A549 (cell line): Measurements from ENCODE around the gene GPR25. TPM values are rescaled to one million over a fixed set of nuclear protein-coding genes. Genes with fewer than 3 reads are reported as not detected.

Experiments
- ATAC-seq, 2 experiments: fragments of 200-7000 bp in 1 of 2; fragments of >200 bp in 1 of 2; cut with Nextera tagmentation in 1 of 2; cut with Tn5 transposase in 1 of 2; 3 replicates each; pipeline versions ENCODE4 v1.8.0 to v1.9.1; 2018 to 2020; ENCODE audit warnings: mild to moderate bottlenecking in 1 of 2, moderate library complexity in 1 of 2
- CTCF ChIA-PET: fragments of 300-600 bp; sonication (Branson Sonifier 250); formaldehyde crosslinking; extraction: SDS; loops from one replicate; lab custom pipeline; 2021; ENCODE audit warnings: antibody characterized with exemption, inconsistent platforms; lab: Yijun Ruan, JAX
- POLR2A ChIA-PET: fragments of 350-600 bp; formaldehyde crosslinking; extraction: SDS; loops from one replicate; lab custom pipeline; 2021; ENCODE audit warnings: antibody characterized with exemption, inconsistent platforms; lab: Yijun Ruan, JAX
- DNase-seq, 2 experiments: peaks; one replicate each; pipeline versions ENCODE4 v3.0.0 to v3.0.0-alpha.2; 2011 to 2016; ENCODE audit warnings: low read depth in 1 of 2, low spot score in 1 of 2
- FAIRE-seq: peaks from 2 replicates; lab custom pipeline; 2011; peaks lifted over from hg19 to GRCh38; lab: Jason Lieb, UNC
- H3K27ac ChIP-seq, 2 experiments: fragments of >200 bp; sonication (Bioruptor Twin); formaldehyde crosslinking; 3 replicates each; pipeline ENCODE4 v1.5.1; 2016 to 2017
- H3K4me1 ChIP-seq: fragments of >200 bp; sonication (Bioruptor Twin); formaldehyde crosslinking; 3 replicates; pipeline ENCODE4 v1.6.1; 2016
- H3K4me2 ChIP-seq: fragments of >200 bp; sonication (Bioruptor Twin); formaldehyde crosslinking; 3 replicates; pipeline ENCODE4 v1.6.1; 2016
- H3K4me3 ChIP-seq: fragments of >200 bp; sonication (Bioruptor Twin); formaldehyde crosslinking; 3 replicates; pipeline ENCODE4 v1.5.1; 2016
- H3K9me3 ChIP-seq: fragments of >200 bp; sonication (Bioruptor Twin); formaldehyde crosslinking; 3 replicates; pipeline ENCODE4 v1.6.1; 2016
- CEBPB ChIP-seq, 2 experiments: fragments of >200 bp in 1 of 2; sonication (Bioruptor Twin) in 1 of 2; formaldehyde crosslinking in 1 of 2; IDR thresholded peaks; 2 replicates each; pipeline ENCODE4 v1.6.1; 2012 to 2016
- CHD2 ChIP-seq: fragments of 150-350 bp; IDR thresholded peaks from 2 replicates; pipeline ENCODE4 v1.6.1; 2014; ENCODE audit warnings: low read length; ENCODE audit not compliant: partially characterized antibody
- CHD4 ChIP-seq: fragments of 200-600 bp; sonication (generic); IDR thresholded peaks from 2 replicates; pipeline ENCODE4 v1.6.1; 2016; ENCODE audit warnings: antibody characterized with exemption, mild to moderate bottlenecking, borderline replicate concordance
- EP300 ChIP-seq, 2 experiments: fragments of >200 bp; sonication (Bioruptor Twin); formaldehyde crosslinking; IDR thresholded peaks; 2 replicates in 1 of 2; 3 replicates in 1 of 2; pipeline ENCODE4 v1.6.1; 2016 to 2017
- FOSB ChIP-seq: fragments of 250-450 bp; sonication (Bioruptor Pico); IDR thresholded peaks from 2 replicates; pipeline ENCODE4 v1.5.0; 2020; ENCODE audit warnings: mild to moderate bottlenecking, moderate library complexity
- FOSL2 ChIP-seq, 2 experiments: fragments of 450-650 bp in 1 of 2; fragments of >200 bp in 1 of 2; sonication (Bioruptor Twin) in 1 of 2; formaldehyde crosslinking; IDR thresholded peaks; 2 replicates each; pipeline versions ENCODE4 v1.5.0 to v1.6.1; 2016 to 2020; ENCODE audit warnings: mild to moderate bottlenecking in 1 of 2, moderate library complexity in 1 of 2
- GATA3 ChIP-seq: IDR thresholded peaks from 2 replicates; pipeline ENCODE4 v1.6.1; 2012; ENCODE audit warnings: borderline replicate concordance
- JUN ChIP-seq, 2 experiments: fragments of >200 bp; sonication (Bioruptor Twin); formaldehyde crosslinking; IDR thresholded peaks; 2 replicates in 1 of 2; 3 replicates in 1 of 2; pipeline ENCODE4 v1.6.1; 2016 to 2017
- POLR2AphosphoS2 ChIP-seq: conservative IDR thresholded peaks from 2 replicates; pipeline ENCODE4 v1.6.1; 2012; ENCODE audit warnings: low read length, improper control_type of control experiment, inconsistent platforms
- WGBS: methylation state at CpG from one replicate; pipeline ENCODE4 v1.1.6; 2017; ENCODE audit errors: missing lambda C conversion rate; 5-methylcytosine and 5-hydroxymethylcytosine counted together
- polyA plus RNA-seq, 4 experiments: library from polyadenylated mRNA; depleted of rRNA in 3 of 4; stranded (reverse); fragments of >200 nt; fragmentation: RNase III in 1 of 4; extraction: RNeasy Plus Mini Kit Qiagen cat#74134 plus additional on column Dnase treatment in 1 of 4; gene quantifications; 2 replicates in 3 of 4; 3 replicates in 1 of 4; pipeline ENCODE4 v1.2.3, GENCODE V29; 2011 to 2017
- TF ChIP-seq, protein P1 (sequence below): IDR thresholded peaks from 2 replicates; pipeline ENCODE4 v1.6.1; 2012
- TF ChIP-seq, protein P2 (sequence below): fragments of >200 bp; sonication (Bioruptor Twin); formaldehyde crosslinking; IDR thresholded peaks from 3 replicates; pipeline ENCODE4 v1.6.1; 2016
- TF ChIP-seq, protein P3 (sequence below): fragments of 150-350 bp; IDR thresholded peaks from 2 replicates; pipeline ENCODE4 v1.6.1; 2014; ENCODE audit warnings: low read depth, mild to moderate bottlenecking, low read length
- TF ChIP-seq, protein P4 (sequence below): fragments of >200 bp; sonication (Bioruptor Twin); formaldehyde crosslinking; IDR thresholded peaks from 3 replicates; pipeline ENCODE4 v1.5.1; 2016
- TF ChIP-seq, protein P5 (sequence below): IDR thresholded peaks from 2 replicates; pipeline ENCODE4 v1.6.1; 2012

The GPR25 gene
- polyA plus RNA-seq, 2 of the 4 experiments (the other 2 are of a cell fraction), result not detected

DNA sequence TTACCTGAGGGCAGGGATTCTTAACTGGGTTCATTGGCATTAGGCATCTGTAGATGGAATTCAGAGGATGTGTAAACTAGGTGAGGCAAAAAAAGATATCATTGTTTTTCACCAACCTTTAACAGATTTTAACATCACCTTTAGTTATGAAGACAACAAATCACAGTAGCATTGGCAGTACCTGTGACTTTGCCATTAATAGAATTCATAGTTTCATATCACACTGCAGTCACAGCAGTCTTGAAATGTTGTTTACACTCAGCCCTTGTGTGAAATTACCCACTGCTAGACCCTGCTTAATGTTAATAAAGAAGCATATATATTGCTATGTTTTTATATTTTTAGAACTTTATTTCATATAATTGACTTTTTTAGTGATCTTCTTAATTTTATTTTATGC lies 20.2 kb downstream of the GPR25 start:
- peak overlapping the region; percentile 100 for H3K27ac ChIP-seq

DNA sequence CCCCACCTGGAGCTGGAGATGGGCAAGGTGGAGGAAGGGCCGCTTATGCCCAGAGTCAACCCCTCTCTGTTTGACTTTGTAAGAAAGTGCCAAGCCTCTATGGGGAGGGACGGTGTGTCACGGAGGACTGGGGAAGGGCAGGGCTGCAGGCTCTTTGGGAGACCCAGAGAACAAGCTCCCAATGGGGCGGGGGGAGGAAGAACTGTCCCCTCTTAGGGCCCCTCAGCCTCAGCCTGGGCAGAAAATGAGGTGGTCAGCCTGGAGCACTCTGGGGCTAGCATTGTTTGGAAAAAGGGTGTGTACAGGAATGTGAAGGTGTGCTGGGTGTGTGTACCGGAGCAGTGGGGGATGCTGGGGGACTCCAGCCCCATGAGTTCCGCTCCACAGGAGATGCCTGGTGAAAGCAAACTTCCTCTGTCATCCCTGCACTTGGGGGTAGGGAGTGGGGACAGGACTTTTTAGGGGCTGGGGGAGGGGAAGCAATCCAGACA lies 20.7 kb downstream of the GPR25 start:
- Histone ChIP-seq H3K4me3 (peak overlapping the region; percentile 68), H3K4me1 (peaks cover 60% of the 10 kb centered on the region), H3K4me2 (peak overlapping the region; percentile 94), H3K27ac (peak overlapping the region; percentile 100), H3K9me3 (no peaks in the 10 kb centered on the region)
- TF ChIP-seq, protein P1, sequence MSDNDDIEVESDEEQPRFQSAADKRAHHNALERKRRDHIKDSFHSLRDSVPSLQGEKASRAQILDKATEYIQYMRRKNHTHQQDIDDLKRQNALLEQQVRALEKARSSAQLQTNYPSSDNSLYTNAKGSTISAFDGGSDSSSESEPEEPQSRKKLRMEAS, result peak; percentile 12; the same call in 1 of the 2 replicates
- TF ChIP-seq CEBPB (IDR thresholded peaks at IDR 0.05), result 0 out of 4 replicates have a peak, but pooled peaks of 1 of the 2 experiments have one; percentile 2
- TF ChIP-seq FOSB, result no peak
- TF ChIP-seq, protein P2, sequence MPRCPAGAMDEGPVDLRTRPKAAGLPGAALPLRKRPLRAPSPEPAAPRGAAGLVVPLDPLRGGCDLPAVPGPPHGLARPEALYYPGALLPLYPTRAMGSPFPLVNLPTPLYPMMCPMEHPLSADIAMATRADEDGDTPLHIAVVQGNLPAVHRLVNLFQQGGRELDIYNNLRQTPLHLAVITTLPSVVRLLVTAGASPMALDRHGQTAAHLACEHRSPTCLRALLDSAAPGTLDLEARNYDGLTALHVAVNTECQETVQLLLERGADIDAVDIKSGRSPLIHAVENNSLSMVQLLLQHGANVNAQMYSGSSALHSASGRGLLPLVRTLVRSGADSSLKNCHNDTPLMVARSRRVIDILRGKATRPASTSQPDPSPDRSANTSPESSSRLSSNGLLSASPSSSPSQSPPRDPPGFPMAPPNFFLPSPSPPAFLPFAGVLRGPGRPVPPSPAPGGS, result peak; percentile 55; the same call in 1 of the 3 replicates
- peak; percentile 54 for TF ChIP-seq GATA3
- no peak for TF ChIP-seq CHD4
- TF ChIP-seq CHD2, result peak; percentile 34
- TF ChIP-seq, protein P3, sequence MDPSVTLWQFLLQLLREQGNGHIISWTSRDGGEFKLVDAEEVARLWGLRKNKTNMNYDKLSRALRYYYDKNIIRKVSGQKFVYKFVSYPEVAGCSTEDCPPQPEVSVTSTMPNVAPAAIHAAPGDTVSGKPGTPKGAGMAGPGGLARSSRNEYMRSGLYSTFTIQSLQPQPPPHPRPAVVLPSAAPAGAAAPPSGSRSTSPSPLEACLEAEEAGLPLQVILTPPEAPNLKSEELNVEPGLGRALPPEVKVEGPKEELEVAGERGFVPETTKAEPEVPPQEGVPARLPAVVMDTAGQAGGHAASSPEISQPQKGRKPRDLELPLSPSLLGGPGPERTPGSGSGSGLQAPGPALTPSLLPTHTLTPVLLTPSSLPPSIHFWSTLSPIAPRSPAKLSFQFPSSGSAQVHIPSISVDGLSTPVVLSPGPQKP, result no peak
- TF ChIP-seq FOSL2 (IDR thresholded peaks at IDR 0.05), result no peak
- peak; percentile 27; the same call in 1 of the 2 replicates for TF ChIP-seq FOSL2 (CRISPR knock-in tag; IDR thresholded peaks at IDR 0.05)
- peak; percentile 33 to 67; a peak in 3 of 5 replicates for TF ChIP-seq JUN (IDR thresholded peaks at IDR 0.05)
- TF ChIP-seq EP300 (IDR thresholded peaks at IDR 0.05), result peak; percentile 45 to 69; a peak in 2 of 5 replicates
- TF ChIP-seq, protein P4, sequence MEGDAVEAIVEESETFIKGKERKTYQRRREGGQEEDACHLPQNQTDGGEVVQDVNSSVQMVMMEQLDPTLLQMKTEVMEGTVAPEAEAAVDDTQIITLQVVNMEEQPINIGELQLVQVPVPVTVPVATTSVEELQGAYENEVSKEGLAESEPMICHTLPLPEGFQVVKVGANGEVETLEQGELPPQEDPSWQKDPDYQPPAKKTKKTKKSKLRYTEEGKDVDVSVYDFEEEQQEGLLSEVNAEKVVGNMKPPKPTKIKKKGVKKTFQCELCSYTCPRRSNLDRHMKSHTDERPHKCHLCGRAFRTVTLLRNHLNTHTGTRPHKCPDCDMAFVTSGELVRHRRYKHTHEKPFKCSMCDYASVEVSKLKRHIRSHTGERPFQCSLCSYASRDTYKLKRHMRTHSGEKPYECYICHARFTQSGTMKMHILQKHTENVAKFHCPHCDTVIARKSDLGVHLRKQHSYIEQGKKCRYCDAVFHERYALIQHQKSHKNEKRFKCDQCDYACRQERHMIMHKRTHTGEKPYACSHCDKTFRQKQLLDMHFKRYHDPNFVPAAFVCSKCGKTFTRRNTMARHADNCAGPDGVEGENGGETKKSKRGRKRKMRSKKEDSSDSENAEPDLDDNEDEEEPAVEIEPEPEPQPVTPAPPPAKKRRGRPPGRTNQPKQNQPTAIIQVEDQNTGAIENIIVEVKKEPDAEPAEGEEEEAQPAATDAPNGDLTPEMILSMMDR, result no peak
- TF ChIP-seq, protein P5, sequence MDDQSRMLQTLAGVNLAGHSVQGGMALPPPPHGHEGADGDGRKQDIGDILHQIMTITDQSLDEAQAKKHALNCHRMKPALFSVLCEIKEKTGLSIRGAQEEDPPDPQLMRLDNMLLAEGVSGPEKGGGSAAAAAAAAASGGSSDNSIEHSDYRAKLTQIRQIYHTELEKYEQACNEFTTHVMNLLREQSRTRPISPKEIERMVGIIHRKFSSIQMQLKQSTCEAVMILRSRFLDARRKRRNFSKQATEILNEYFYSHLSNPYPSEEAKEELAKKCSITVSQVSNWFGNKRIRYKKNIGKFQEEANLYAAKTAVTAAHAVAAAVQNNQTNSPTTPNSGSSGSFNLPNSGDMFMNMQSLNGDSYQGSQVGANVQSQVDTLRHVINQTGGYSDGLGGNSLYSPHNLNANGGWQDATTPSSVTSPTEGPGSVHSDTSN, result peak; percentile 29; the same call in 1 of the 2 replicates
- TF ChIP-seq POLR2AphosphoS2, result no peak
- DNase-seq (peak; percentile 46 to 84), FAIRE-seq (no peak), ATAC-seq (peak in 1 of 2 experiments; percentile 15; a peak in 3 of 6 replicates)
- ChIA-PET CTCF (interaction anchor here (0.9 to 5.8 kb wide), 6 partner anchors 10 to 271 kb away, joined by 3 to 57 read pairs (median 4); no protein-coding TSS in a partner anchor), POLR2A (interaction anchor here (1.2 kb wide), 1 partner anchor 14 kb away, joined by 6 read pairs; no protein-coding TSS in a partner anchor)
- 0% methylated on average over 6 of the region's 6 CpGs for WGBS

More for the DNA sequence above, 20.2 kb downstream of the GPR25 start:
- TF ChIP-seq, protein P1, result no peak
- TF ChIP-seq JUN (IDR thresholded peaks at IDR 0.05), result 0 out of 5 replicates have a peak, but pooled peaks of 1 of the 2 experiments have one; percentile 1
- no peak for FAIRE-seq
- ChIA-PET POLR2A (interaction anchor here (1.0 to 1.2 kb wide), 2 partner anchors 13 to 14 kb away, joined by 3 to 6 read pairs; no protein-coding TSS in a partner anchor), CTCF (interaction anchor here (0.9 to 5.8 kb wide), 6 partner anchors 10 to 150 kb away, joined by 3 to 57 read pairs (median 4); no protein-coding TSS in a partner anchor)
- Histone ChIP-seq H3K4me2 (peak overlapping the region; percentile 94), H3K4me1 (peaks cover 60% of the 10 kb centered on the region), H3K9me3 (no peaks in the 10 kb centered on the region), H3K4me3 (peak overlapping the region; percentile 68)
- no peak for DNase-seq
- no peak for ATAC-seq
